Measurements from ENCODE around the gene ARHGEF6.

GRCh38 chrX:136767104-136767941 is 13.4 kb downstream of the ARHGEF6 start:
- TF ChIP-seq, protein P1, sequence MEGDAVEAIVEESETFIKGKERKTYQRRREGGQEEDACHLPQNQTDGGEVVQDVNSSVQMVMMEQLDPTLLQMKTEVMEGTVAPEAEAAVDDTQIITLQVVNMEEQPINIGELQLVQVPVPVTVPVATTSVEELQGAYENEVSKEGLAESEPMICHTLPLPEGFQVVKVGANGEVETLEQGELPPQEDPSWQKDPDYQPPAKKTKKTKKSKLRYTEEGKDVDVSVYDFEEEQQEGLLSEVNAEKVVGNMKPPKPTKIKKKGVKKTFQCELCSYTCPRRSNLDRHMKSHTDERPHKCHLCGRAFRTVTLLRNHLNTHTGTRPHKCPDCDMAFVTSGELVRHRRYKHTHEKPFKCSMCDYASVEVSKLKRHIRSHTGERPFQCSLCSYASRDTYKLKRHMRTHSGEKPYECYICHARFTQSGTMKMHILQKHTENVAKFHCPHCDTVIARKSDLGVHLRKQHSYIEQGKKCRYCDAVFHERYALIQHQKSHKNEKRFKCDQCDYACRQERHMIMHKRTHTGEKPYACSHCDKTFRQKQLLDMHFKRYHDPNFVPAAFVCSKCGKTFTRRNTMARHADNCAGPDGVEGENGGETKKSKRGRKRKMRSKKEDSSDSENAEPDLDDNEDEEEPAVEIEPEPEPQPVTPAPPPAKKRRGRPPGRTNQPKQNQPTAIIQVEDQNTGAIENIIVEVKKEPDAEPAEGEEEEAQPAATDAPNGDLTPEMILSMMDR (IDR thresholded peaks at IDR 0.05): peak in 4 of 5 experiments; percentile 9 to 71 (median 31)
- no peak for TF ChIP-seq EP300 (IDR thresholded peaks at IDR 0.05)

All from tibial nerve (tissue), 4 donors.